ENCODE data around the gene RIT1. TPM values are rescaled to one million over a fixed set of nuclear protein-coding genes. Genes with fewer than 3 reads are reported as not detected.

RIT1 gene
- total and polyA plus RNA-seq, 2 of the 13 experiments (the other 11 are each of a cell fraction or from before 2014, with no cell fraction given), result 12.2 to 32.2 TPM

DNA sequence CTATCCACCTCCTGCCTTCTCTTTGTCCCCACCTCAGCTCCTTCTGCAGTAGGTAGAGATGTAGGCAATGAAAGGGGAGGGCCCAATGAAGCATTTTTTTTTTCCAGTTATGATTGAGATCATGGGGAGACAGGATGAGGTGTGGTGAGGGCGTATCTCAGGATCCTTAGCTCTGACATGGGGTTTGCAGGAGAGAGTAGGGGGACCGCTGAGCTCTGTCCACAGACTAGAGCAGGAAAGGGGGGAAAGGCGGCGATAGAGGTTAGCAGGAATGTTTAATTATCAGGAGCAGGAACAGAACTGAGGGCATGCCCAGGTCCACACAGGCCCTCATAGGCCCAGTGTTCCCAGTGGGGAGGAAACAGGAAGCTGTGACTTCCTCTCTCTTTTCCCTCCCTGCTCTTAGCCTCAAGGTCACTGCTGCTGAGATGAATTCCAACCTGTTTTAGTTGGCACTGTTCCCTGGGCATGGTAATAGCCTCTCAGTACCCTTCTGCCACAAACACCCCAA is 29.4 kb upstream of the RIT1 start (continued):
- TF ChIP-seq SALL1 (CRISPR knock-in tag; IDR thresholded peaks at IDR 0.05) (peak; percentile 73), MIXL1 (CRISPR knock-in tag; IDR thresholded peaks at IDR 0.05) (peak; percentile 61; the same call in 1 of the 2 replicates), SUZ12 (IDR thresholded peaks at IDR 0.05; ENCODE audit: low read depth, low read length) (no peak), ZBTB7B (CRISPR knock-in tag; IDR thresholded peaks at IDR 0.05) (peak; percentile 68), HNRNPUL1 (IDR thresholded peaks at IDR 0.05; ENCODE audit: low read depth, low read length) (no peak), SMAD3 (CRISPR knock-in tag; IDR thresholded peaks at IDR 0.05) (peak; percentile 56), DR1 (CRISPR knock-in tag; IDR thresholded peaks at IDR 0.05) (no peak), ZNF335 (CRISPR knock-in tag; IDR thresholded peaks at IDR 0.05) (no peak), ZKSCAN5 (CRISPR knock-in tag; IDR thresholded peaks at IDR 0.05) (no peak), FOXM1 (CRISPR knock-in tag; IDR thresholded peaks at IDR 0.05) (no peak), FOXC1 (CRISPR knock-in tag; IDR thresholded peaks at IDR 0.05; ENCODE audit: borderline replicate concordance) (no peak), ZNF772 (CRISPR knock-in tag; IDR thresholded peaks at IDR 0.05) (no peak; the same call in 1 of the 2 replicates), PTBP1 (IDR thresholded peaks at IDR 0.05; ENCODE audit: low read depth, low read length, poor library complexity, severe bottlenecking) (no peak), KDM3A (CRISPR knock-in tag; IDR thresholded peaks at IDR 0.05; ENCODE audit: low read depth) (no peak), CCDC6 (CRISPR knock-in tag; IDR thresholded peaks at IDR 0.05) (0 out of 2 replicates have a peak, but pooled peaks have one; percentile 62), ZBTB1 (CRISPR knock-in tag; IDR thresholded peaks at IDR 0.05; ENCODE audit: borderline replicate concordance) (no peak), SOX5 (CRISPR knock-in tag; IDR thresholded peaks at IDR 0.05; ENCODE audit: borderline replicate concordance) (peak; percentile 43; the same call in 1 of the 2 replicates), ZNF589 (CRISPR knock-in tag; conservative IDR thresholded peaks at IDR 0.05) (no peak), NFYC (CRISPR knock-in tag; IDR thresholded peaks at IDR 0.05) (no peak), NCOA1 (CRISPR knock-in tag; IDR thresholded peaks at IDR 0.05) (no peak), POLR2G (IDR thresholded peaks at IDR 0.05; ENCODE audit: low read depth, low read length) (peak; percentile 79), HHEX (CRISPR knock-in tag; IDR thresholded peaks at IDR 0.05) (no peak), ZNF615 (CRISPR knock-in tag; IDR thresholded peaks at IDR 0.05; ENCODE audit: borderline replicate concordance) (no peak), ETV5 (CRISPR knock-in tag; IDR thresholded peaks at IDR 0.05; ENCODE audit: borderline replicate concordance) (peak; percentile 96)
- TF ChIP-seq, protein P1, sequence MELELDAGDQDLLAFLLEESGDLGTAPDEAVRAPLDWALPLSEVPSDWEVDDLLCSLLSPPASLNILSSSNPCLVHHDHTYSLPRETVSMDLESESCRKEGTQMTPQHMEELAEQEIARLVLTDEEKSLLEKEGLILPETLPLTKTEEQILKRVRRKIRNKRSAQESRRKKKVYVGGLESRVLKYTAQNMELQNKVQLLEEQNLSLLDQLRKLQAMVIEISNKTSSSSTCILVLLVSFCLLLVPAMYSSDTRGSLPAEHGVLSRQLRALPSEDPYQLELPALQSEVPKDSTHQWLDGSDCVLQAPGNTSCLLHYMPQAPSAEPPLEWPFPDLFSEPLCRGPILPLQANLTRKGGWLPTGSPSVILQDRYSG (CRISPR knock-in tag; IDR thresholded peaks at IDR 0.05), result no peak
- TF ChIP-seq, protein P2, sequence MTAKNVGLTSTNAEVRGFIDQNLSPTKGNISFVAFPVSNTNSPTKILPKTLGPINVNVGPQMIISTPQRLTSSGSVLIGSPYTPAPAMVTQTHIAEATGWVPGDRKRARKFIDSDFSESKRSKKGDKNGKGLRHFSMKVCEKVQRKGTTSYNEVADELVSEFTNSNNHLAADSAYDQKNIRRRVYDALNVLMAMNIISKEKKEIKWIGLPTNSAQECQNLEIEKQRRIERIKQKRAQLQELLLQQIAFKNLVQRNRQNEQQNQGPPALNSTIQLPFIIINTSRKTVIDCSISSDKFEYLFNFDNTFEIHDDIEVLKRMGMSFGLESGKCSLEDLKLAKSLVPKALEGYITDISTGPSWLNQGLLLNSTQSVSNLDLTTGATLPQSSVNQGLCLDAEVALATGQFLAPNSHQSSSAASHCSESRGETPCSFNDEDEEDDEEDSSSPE (CRISPR knock-in tag; IDR thresholded peaks at IDR 0.05), result peak; percentile 80
- TF ChIP-seq, protein P3, sequence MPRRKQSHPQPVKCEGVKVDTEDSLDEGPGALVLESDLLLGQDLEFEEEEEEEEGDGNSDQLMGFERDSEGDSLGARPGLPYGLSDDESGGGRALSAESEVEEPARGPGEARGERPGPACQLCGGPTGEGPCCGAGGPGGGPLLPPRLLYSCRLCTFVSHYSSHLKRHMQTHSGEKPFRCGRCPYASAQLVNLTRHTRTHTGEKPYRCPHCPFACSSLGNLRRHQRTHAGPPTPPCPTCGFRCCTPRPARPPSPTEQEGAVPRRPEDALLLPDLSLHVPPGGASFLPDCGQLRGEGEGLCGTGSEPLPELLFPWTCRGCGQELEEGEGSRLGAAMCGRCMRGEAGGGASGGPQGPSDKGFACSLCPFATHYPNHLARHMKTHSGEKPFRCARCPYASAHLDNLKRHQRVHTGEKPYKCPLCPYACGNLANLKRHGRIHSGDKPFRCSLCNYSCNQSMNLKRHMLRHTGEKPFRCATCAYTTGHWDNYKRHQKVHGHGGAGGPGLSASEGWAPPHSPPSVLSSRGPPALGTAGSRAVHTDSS (CRISPR knock-in tag; conservative IDR thresholded peaks at IDR 0.05), result no peak
- TF ChIP-seq, protein P4, sequence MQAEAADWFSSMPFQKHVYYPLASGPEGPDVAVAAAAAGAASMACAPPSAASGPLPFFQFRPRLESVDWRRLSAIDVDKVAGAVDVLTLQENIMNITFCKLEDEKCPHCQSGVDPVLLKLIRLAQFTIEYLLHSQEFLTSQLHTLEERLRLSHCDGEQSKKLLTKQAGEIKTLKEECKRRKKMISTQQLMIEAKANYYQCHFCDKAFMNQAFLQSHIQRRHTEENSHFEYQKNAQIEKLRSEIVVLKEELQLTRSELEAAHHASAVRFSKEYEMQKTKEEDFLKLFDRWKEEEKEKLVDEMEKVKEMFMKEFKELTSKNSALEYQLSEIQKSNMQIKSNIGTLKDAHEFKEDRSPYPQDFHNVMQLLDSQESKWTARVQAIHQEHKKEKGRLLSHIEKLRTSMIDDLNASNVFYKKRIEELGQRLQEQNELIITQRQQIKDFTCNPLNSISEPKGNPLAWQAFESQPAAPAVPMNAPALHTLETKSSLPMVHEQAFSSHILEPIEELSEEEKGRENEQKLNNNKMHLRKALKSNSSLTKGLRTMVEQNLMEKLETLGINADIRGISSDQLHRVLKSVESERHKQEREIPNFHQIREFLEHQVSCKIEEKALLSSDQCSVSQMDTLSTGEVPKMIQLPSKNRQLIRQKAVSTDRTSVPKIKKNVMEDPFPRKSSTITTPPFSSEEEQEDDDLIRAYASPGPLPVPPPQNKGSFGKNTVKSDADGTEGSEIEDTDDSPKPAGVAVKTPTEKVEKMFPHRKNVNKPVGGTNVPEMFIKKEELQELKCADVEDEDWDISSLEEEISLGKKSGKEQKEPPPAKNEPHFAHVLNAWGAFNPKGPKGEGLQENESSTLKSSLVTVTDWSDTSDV (CRISPR knock-in tag; IDR thresholded peaks at IDR 0.05), result no peak
